IPS DF 4.7 (cell line): ENCODE results near the gene IL21.
"Not testable (repeated sequence)": the region's sequence is repeated elsewhere in the genome, so short reads cannot be mapped to it uniquely, and the experiment has no call there.

Experiments
- DNase-seq: peaks from one replicate; pipeline ENCODE4 v3.0.0-alpha.2; 2013; ENCODE audit warnings: low spot score; ENCODE audit errors: extremely low read depth

Gene IL21

DNA sequence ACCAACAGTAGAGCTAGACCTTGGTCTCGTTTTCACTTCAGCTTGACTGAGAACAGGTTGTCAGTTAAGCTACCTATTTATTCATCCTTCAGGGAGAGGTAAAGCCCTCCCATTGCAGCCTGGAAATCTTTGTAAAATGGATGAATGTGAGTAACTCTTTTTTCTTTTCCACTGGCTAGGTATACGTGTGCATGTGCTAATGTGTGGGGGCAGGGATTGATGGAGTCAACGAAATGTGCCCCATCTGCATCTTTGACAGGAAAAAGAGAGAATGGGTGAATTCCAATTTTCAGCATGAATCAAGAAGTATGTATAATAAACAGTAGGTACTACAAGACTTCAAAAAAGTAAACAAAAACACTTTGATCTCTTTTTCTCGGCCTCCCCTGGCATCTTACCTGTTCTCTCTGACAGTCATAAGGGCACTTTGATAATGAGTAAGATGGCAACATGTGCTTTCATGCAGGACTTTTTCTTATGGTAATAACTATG, at the start of gene IL21:
Gene IL21 (minus strand): TSS at position 51 of the 492 bp plus-strand sequence. CDS start 55 bp downstream, outside the sequence.
- DNase-seq = no peak

- DNase-seq = no peak
These were observed 49.3 kb upstream of the IL21 start for GRCh38 chr4:122669911-122670738.

GRCh38 chr4:122668241-122668640, 47.4 kb upstream of the IL21 start:
- no peak for DNase-seq

DNA sequence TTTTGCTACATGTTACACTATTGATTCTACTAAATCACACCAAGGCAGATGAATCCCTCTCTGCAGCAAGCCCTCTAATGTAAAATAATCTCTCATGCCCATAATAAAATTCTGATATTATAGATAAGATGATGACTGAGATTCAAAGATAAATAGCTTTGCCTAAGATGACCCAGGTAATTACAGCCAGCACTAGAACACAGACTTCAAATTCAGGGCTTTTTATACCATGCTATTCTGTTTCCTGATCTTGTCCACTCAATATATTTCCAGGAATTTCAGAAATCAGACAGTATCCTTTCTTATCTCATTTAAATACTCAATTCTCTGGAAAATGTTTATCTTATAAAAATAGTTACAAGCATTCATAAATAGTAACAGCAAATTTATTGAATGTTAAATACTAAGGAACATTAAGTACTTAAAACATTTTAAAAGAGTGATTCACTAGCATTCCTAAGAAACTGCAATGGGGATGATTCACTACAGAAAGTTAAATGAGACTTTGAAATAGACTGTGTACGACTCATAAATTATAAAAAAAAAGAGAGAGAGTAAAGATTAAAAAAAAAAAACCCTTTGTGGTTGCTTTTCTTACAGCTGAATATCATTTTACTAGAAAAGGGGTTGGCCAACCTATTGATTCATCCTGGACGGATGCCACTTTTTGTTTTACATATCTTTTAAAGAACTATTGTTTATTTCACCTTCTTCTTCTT, 45.8 kb upstream of the IL21 start:
- no peak for DNase-seq

DNA sequence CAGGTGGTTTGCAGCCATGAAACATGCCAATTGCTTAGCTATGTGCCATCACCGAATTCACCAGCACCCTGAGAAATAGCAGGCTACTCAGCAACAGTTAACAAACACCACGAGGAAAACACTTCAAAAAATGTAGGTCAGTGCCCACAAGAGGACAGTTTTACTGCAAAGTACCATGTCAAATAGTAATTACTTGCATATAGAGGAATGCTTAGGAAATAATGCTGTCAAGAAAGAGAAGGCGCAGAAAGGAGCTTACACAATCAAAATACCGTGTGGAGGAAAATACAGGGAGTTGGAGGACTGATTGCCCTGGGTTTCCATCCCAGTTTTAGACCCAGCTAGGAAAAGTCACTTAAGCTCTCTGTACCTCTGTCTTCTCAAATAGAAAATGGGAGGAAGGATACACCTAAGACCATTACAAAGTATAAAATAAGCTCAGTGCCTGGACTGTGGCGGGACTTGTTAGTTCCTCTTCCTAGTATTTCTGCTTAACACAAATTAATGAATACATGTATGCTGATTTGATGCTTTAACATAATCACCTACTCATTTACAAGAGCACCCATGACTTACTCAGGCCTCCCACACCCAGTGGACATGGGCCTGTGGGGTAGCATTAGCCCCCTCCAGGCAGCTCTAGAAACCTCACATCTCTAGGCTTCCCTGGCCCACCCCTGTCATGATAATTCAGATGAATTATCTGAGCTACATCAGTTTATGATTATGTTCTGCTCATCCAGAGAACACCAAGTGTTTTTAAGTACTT, 44.5 kb upstream of the IL21 start:
- no peak for DNase-seq

- no peak for DNase-seq
These were observed 43.1 kb upstream of the IL21 start for GRCh38 chr4:122663814-122664610.

- DNase-seq = no peak
These were observed 42.4 kb upstream of the IL21 start for GRCh38 chr4:122663291-122663690.

DNA sequence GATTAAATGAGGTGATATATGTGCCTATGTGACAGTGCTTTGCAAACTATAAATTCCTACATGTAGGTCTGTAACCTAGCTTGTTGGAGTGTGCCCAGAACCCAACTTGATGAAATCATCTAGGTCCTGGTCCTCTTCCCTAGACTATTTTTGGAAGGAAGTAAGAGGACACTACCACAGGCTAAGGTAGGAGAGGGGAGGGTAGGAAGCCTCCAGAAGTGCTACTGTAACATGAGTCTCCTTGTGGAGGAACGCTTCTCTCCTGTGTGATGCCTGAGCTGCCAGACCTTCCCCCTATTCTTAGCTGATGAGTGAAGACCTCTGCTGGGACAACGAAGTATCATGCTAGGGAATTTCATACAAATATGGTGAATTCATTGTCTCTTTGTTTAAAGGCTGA, 41.8 kb upstream of the IL21 start:
- DNase-seq = no peak

GRCh38 chr4:122661176-122662160, 40.6 kb upstream of the IL21 start:
- no peak for DNase-seq

- no peak for DNase-seq
These were observed 38.0 kb upstream of the IL21 start for GRCh38 chr4:122658818-122659295.

GRCh38 chr4:122658377-122658776, 37.5 kb upstream of the IL21 start:
- no peak for DNase-seq

DNA sequence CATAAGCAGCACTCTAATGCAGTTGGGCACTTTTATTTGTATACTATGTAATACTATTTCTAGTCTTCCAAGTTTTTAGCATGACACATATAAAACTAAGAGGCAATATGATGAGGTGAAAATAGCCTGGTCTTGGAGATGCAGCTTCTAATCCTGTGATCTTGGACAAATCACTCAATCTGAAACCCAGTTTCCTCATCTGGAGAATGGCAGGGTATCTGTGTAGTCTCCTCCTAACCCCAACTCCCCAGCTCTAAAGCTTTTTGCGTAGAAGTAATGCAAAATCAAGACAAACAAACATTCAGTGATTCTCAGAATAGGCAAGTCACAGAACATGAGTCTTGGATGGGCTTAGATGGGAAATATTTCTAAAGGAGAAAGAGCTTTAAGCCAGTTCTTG, 36.7 kb upstream of the IL21 start:
- DNase-seq = no peak

DNA sequence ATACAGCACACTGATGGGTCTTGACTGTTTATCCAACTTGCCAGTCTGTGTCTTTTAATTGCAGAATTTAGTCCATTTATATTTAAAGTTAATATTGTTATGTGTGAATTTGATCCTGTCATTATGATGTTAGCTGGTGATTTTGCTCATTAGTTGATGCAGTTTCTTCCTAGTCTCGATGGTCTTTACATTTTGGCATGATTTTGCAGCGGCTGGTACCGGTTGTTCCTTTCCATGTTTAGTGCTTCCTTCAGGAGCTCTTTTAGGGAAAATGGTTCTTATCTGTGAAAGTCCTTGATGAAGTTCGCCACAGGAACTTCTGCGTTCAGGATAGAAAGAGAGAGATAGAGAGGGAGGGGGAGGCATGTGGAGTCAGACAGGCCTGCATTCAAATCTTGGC, 35.7 kb upstream of the IL21 start:
- DNase-seq = not testable (repeated sequence)

DNA sequence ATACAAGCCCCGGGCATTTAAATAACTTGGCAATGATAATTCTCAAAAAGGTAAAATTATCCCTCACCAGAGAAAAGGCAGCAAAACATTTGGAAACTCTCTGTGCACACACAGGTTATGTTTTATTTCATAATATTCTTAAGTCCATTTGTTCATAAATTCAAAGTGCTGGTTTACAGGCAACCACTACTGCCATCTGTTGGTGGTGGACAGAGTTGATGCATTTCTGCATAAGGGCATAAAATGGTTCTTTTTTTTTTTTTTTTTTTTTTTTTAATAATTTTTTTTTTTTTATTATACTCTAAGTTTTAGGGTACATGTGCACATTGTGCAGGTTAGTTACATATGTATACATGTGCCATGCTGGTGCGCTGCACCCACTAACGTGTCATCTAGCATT, 31.5 kb upstream of the IL21 start:
- no peak for DNase-seq

DNA sequence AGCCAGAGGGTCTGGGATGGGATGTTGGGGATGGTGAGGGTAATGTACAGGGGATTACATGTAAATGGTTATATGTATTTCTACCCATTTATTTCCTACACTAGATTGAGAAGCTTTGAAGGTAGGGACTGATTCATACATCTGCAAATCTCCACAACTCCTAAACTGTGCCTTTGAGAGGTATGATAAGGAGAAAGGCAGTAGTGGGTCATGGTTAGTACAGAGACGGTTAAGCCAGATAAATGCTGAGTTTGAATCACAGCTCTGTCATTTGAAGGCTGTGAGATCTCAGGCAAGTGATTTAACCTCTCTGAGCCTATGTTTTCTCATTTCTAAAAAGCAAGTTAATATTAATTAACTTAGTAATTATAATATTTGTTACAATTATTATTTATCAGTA, 29.3 kb upstream of the IL21 start:
- DNase-seq = no peak

- no peak for DNase-seq
These were observed 26.8 kb upstream of the IL21 start for GRCh38 chr4:122647656-122648055.

GRCh38 chr4:122643257-122643656, 22.4 kb upstream of the IL21 start:
- DNase-seq = no peak

DNA sequence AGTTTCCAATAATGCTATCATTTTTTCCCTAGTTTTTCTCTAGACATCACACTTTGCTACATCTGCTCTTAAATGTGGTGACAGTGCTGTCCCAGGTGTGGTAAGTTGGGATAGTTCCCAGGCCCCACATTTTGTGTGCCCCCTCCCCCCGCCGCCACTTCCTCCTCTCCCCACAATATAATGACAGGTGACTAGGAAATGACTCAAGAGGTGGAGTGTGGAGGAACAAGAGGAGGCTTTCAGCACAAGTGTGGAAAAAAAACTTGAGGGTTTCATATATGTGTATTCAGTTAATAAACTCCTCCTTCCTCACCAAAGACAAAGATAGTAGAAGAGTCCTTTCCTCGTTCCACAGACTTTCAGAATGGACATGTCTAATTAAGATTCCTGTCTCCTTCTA, 18.3 kb upstream of the IL21 start:
- no peak for DNase-seq

- DNase-seq = no peak
These were observed 15.8 kb upstream of the IL21 start for GRCh38 chr4:122636697-122637096.

DNA sequence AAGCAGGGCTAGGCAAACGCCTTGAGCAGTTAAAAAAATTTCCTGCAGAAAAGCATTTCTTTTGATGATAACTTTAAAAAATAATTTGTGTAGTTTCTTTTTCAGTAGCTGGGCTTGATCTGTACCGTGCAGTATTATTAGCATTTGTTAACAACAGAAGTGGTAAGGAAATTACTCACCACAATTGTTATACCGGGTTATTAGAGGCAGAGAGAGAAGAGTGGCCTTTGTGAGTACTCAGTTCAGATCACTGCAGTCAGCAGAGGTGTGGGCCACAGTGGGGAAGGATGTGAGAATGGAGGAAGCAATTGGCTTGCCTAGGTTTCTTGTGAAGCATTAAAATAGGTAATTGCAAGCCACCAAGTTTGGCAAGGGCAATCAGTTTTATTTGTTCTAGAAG, 14.3 kb upstream of the IL21 start:
- no peak for DNase-seq
